GM19397 (cell line): ENCODE results near the gene SKI.

Source experiments
- ATAC-seq: cut with Tn5 transposase; IDR thresholded peaks from one replicate; pipeline ENCODE4 v1.9.1; 2021; ENCODE audit warnings: mild to moderate bottlenecking, moderate library complexity; ENCODE audit not compliant: unreplicated experiment

The SKI gene

GRCh38 chr1:2274929-2275475 lies 46.9 kb downstream of the SKI start:
- ATAC-seq: no peak

GRCh38 chr1:2275796-2276536 lies 47.8 kb downstream of the SKI start:
- ATAC-seq: no peak

GRCh38 chr1:2276803-2277580 lies 48.9 kb downstream of the SKI start:
- ATAC-seq: no peak

GRCh38 chr1:2277741-2278488 lies 49.8 kb downstream of the SKI start:
- no peak for ATAC-seq

- no peak for ATAC-seq
Observed at GRCh38 chr1:2278591-2279209, 50.6 kb downstream of the SKI start.

GRCh38 chr1:2279210-2279639 lies 51.1 kb downstream of the SKI start:
- ATAC-seq: no peak

GRCh38 chr1:2279817-2280216 lies 51.7 kb downstream of the SKI start:
- ATAC-seq: no peak

GRCh38 chr1:2282556-2283270 lies 54.6 kb downstream of the SKI start:
- ATAC-seq: no peak

GRCh38 chr1:2283371-2283990 lies 55.4 kb downstream of the SKI start:
- ATAC-seq: no peak

- no peak for ATAC-seq
Observed at GRCh38 chr1:2283991-2284895, 56.1 kb downstream of the SKI start.

- ATAC-seq: no peak
Observed at GRCh38 chr1:2284932-2285331, 56.8 kb downstream of the SKI start.

GRCh38 chr1:2286923-2287322 lies 58.8 kb downstream of the SKI start:
- ATAC-seq: no peak

GRCh38 chr1:2287649-2288048 lies 59.5 kb downstream of the SKI start:
- ATAC-seq: no peak

- no peak for ATAC-seq
Observed at GRCh38 chr1:2288311-2288710, 60.2 kb downstream of the SKI start.

- ATAC-seq: no peak
Observed at GRCh38 chr1:2288816-2289536, 60.9 kb downstream of the SKI start.

- ATAC-seq: no peak
Observed at GRCh38 chr1:2289607-2290006, 61.5 kb downstream of the SKI start.

GRCh38 chr1:2290171-2290578 lies 62.1 kb downstream of the SKI start:
- ATAC-seq: no peak
